ENCODE results near the gene UCN. TPM values are rescaled to one million over a fixed set of nuclear protein-coding genes. Genes with fewer than 3 reads are reported as not detected.
"Not testable (repeated sequence)": the region's sequence is repeated elsewhere in the genome, so short reads cannot be mapped to it uniquely, and the experiment has no call there.

Gene UCN
- total RNA-seq (2014; rRNA removed; shearing (Covaris generic)), result 9.3 and 12.6 TPM in 2 replicates
- 4.9 and 7.8 TPM in 2 replicates for polyA plus RNA-seq (2015; cell fraction: cytosol; rRNA removed)
- polyA plus RNA-seq (2015; cell fraction: nucleus; rRNA removed), result 30.7 and 33.7 TPM in 2 replicates

GRCh38 chr2:27308359-27308881, at the start of gene UCN:
Gene UCN, minus strand, starts transcription at chr2:27308445. Its CDS starts 550 bp downstream, at chr2:27307895.
- no peak for DNase-seq (ENCODE audit: low read depth)

DNA sequence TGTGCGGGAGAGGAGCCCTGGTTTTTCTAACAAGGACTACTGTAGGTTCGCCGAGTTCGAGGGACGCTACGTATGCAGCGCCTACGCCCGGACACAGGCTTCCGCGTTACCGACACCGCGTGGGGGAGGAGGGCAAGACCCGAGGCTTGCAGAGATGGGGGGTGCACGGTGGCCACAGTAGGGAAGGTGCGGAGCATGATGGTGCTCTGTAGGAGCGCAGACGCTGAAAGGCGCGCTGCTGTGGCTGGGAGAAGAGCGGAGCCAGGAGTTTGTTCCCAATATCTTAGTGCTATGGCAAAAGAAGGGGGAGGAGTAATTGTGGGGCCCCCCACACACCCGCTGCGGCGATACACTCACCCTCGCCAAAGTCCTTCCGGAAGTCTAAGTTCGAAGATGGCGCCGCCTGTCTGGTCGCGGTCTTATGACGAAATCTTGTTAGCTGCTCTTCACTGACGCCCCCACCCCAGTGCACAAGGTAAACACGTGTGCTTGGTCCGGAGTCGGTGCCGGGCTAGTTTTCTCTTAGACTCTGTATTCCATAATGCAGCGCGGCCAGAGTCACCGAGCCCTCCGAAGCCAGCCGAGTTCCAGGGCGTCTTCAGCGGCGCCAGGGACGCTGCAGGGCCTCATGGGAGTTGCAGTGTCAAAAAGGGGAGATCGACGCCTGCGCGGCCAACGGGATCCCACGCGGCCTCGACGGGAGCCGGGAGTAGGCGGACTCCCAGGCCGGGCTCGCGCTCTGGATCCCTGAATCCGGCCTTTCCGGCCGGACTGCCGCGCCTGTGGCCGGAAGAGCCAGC, 48.3 kb upstream of the UCN start, which contains the start of gene GTF3C2:
GTF3C2 (minus strand) TSS at position 383 of the 800 bp plus-strand sequence. CDS start 13,210 bp downstream, outside the sequence.
- peak; percentile 98 for DNase-seq (ENCODE audit: low read depth)

- peak; percentile 60 for DNase-seq (ENCODE audit: low read depth)
Observed at GRCh38 chr2:27356056-27356381, 47.8 kb upstream of the UCN start.

- no peak for DNase-seq (ENCODE audit: low read depth)
Observed at GRCh38 chr2:27354597-27354927, 46.3 kb upstream of the UCN start.

DNA sequence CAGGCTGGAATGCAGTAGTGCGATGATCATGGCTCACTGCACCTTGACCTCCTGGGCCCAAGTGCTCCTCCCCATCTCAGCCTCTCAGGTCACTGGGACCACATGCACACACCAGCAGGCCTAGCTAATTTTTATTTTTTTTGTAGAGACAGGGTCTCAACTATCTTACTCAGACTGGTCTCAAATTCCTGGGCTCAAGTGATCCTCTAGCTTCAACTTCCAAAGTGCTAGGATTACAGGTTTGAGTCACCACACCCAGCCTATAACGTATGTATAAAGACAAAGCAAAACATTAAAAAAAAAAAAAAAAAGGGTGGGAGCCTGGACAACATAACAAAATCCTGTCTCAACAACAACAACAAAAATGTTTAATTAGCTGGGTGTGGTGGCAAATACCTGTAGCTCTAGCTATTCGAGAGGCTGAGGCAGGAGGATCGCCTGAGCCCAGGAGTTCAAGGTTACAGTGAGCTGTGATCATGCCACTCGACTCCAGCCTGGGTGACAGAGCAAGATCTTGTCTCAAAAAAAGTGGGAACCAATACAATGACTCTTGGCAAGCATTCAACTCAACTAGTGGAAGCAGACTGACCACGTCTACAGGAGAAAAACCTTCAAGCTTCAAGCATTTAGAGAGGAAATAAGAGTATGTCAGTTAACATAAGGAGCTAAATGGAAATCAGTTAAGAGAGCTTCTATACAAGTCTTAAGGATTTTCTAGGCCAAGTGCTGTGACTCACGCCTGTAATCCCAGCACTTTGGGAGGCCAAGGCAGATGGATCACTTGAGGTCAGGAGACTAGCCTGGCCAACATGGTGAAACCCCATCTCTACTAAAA, 45.7 kb upstream of the UCN start:
- no peak for DNase-seq (ENCODE audit: low read depth)

DNA sequence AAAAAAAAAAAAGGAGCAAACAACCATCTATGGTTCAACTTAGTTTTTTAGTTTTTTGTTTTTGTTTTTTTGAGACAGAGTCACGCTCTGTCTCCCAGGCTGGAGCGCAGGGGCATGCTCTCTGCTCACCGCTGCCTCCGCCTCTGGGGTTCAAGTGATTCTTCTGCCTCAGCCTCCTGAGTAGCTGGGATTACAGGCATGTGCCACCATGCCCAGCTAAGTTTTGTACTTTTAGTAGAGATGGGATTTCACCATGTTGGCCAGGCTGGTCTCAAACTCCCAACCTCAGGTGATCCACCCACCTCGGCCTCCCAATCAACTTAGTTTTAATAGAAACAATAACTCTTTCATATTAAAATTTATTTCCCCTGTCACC, 45.1 kb upstream of the UCN start:
- not testable (repeated sequence) for DNase-seq (ENCODE audit: low read depth)

GRCh38 chr2:27351802-27352598, 43.8 kb upstream of the UCN start:
- DNase-seq (ENCODE audit: low read depth), result no peak

DNA sequence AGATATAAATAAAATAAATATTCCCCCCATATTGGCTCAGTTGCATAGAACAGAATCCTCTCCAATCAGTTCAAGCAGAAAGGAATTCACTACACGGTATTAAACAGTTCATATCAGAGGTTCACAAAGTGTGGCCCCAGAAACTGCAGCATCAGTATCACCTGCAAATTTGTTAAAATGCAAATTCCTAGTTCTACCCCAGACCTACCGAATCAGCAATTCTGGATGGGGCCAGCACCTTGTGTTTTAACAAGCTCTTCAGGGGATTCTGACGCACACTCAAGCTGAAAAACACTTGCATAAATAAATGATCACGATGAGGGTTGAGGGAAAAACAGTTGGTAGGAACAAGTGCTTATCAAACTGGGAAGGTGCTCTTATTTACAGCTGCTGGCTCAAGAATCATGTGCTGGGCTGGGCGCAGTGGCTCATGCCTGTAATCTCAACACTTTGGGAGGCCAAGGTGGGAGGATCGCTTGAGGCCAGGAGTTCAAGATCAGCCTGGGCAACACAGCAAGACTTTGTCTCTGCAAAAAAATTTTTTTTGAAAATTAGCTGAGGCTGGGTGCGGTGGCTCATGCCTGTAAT, 42.0 kb upstream of the UCN start:
- DNase-seq (ENCODE audit: low read depth), result no peak

DNA sequence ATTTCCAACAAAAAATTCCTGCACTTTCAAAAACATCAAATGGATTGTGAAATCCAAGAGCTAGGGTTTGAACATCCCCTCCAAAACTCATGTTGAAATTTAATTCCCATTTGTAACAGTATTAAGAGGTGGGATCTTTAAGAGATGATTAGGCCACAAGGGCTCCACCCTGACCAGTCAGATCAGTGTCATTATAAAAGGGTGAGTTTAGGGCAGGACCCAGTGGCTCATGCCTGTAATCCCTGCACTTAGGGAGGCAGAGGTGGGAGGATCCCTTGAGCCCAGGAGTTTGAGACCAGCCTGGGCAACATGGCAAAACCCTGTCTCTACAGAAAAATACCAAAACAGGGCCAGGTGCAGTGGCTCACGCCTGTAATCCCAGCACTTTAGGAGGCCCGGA, 39.4 kb upstream of the UCN start:
- DNase-seq (ENCODE audit: low read depth), result no peak

- DNase-seq (ENCODE audit: low read depth), result no peak
Observed at GRCh38 chr2:27336173-27336572, 27.9 kb upstream of the UCN start.

GRCh38 chr2:27335311-27335710, 27.1 kb upstream of the UCN start:
- DNase-seq (ENCODE audit: low read depth), result no peak

GRCh38 chr2:27324720-27325119, 16.5 kb upstream of the UCN start:
- DNase-seq (ENCODE audit: low read depth), result no peak

GRCh38 chr2:27323596-27324285, 15.5 kb upstream of the UCN start:
- no peak for DNase-seq (ENCODE audit: low read depth)

DNA sequence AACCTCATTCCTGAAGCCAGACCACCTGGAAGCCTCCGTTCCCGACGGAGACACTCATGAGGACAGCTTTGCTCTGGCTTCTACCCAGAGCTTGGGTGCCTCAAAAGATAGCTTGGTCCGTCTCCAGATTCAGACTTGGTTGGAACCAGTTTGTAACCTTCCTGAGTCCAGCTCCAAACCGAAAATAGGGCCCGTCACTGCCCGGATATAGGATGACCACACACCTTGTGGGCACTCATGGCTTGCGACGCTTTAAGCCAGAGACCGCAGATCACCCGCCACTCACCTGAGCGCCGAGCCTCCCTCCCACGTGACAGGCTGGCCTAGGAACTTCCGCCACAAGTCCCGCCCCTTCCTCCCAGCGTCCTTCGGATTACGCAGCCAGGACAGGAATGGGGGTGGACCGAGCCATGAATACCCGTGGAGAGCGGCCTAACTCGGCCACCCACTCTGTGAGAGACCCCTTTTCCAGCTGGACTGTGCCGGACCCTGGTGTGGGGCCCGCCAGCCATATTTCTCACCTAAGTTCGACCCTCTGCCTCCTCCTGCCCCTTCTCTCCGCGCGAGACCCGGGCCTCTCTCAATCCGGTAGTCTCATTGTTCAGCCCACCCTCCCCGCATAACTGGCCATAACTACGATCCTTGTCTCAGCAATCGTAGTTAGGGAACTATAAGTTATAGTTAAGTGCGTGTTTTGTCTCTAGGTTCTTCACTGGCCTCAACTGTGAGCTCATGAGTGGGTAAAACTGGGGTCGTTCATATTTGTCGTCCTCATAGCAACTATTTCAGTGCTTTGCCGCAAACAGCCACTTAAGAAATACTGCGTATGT, 14.7 kb upstream of the UCN start, which contains the start of gene MPV17:
MPV17 (minus strand) TSS at position 332 of the 830 bp plus-strand sequence. CDS start 580 bp downstream, outside the sequence.
- DNase-seq (ENCODE audit: low read depth), result peak; percentile 90

- peak; percentile 34 for DNase-seq (ENCODE audit: low read depth)
Observed at GRCh38 chr2:27322301-27322765, 14.1 kb upstream of the UCN start.

DNA sequence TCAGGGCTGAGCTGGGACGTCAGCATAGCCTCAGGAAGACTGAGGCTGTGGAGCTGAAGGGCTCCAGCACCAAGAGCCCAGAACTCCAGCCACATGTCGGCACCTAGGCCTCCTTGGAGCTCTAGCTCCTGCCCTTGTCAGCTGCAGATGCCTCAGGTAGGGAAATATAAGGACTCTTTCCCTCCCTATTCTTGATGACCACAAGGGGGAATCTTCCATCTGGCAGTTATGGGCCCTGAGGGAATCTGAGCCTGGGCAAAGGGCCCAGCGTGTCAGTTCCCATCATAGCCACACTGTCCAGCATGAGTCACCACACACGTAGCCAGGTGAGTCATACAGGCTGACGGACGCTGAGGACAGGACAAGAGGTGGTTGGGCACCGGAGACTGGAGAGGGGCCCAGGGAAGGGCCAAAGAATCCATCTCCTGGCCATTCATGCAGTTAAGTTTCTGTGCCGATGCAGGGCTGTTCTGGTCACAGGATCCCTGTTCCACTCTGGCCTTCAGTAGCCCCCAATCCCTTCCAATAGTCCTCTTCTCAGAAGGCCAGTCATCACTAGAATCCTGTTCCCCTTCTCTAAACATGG, 12.8 kb upstream of the UCN start:
- DNase-seq (ENCODE audit: low read depth), result peak; percentile 99

- not testable (repeated sequence) for DNase-seq (ENCODE audit: low read depth)
Observed at GRCh38 chr2:27319839-27320238, 11.6 kb upstream of the UCN start.

DNA sequence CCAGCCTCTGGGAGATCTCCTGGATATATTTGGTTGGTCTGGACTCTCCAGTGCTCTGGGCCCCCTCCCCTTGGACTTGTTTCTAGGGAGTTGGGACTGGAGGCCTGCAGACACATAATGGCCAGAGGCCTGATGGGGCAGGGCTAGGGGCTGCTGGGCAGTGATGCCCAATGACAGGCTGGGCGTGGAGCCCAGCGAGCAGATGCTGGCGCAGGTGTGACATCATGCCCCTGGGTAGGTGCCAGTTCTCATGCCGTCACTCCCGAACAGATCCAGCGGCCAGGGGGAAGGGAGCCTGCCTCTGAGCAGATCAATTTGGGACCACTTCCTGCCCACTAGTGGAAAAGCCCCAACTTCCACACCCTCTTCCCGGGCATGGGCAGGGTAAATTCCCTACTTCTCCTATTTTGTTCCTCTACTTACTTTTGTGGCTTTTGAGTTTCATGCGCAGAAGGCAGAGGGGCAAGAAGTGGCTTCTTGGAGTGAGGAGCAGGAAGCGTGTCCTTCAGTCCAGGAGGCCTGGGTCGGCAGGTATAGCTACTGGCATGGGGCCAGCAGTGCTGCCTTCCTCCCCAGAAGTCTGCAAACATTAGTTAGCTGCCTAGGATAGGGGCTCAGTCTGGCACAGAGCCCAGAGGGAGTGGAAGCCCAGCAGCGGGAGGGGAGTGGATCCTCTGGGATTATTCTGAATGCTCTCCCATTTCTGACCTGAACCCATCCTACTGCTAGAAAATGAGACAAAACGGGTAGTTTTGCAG, 8.6 kb upstream of the UCN start:
- no peak for DNase-seq (ENCODE audit: low read depth)
